CD14-positive monocyte (primary cell): ENCODE results near the gene CACNB2. TPM values are rescaled to one million over a fixed set of nuclear protein-coding genes. Genes with fewer than 3 reads are reported as not detected.

Experiments used
- DNase-seq, 3 donors: peaks; one replicate each; pipeline ENCODE4 v3.0.0-alpha.2; 2011 to 2022
- H2AFZ ChIP-seq: 2 replicates; pipeline ENCODE4 v1.6.0; 2012; ENCODE audit warnings: mild to moderate bottlenecking, low read depth, low read length, inconsistent platforms; ENCODE audit not compliant: insufficient read depth, poor library complexity, severe bottlenecking
- H3K27ac ChIP-seq, 2 donors: 1 replicate in 1 of 2; 2 replicates in 1 of 2; pipeline ENCODE4 v1.5.1; 2012 to 2013; ENCODE audit warnings: low read length in 2 of 2, control low read depth in 1 of 2, inconsistent platforms in 1 of 2, low read depth in 1 of 2, mild to moderate bottlenecking in 1 of 2
- H3K27me3 ChIP-seq, 2 donors: one replicate each; pipeline versions ENCODE4 v1.6.0 to v1.6.1; 2011 to 2013; ENCODE audit warnings: low read length in 2 of 2; ENCODE audit not compliant: control insufficient read depth in 2 of 2, insufficient read depth in 2 of 2
- H3K36me3 ChIP-seq, 2 donors: replicated peaks in 1 of 2; 1 replicate in 1 of 2; 2 replicates in 1 of 2; pipeline versions ENCODE4 v1.5.1 to v1.6.1; 2012 to 2013; ENCODE audit warnings: low read length in 2 of 2, control low read depth in 1 of 2, inconsistent platforms in 1 of 2, mild to moderate bottlenecking in 1 of 2; ENCODE audit not compliant: insufficient read depth in 2 of 2, control insufficient read depth in 1 of 2
- H3K4me1 ChIP-seq, 2 donors: 1 replicate in 1 of 2; 2 replicates in 1 of 2; pipeline versions ENCODE4 v1.5.1 to v1.6.1; 2012 to 2013; ENCODE audit warnings: low read length in 2 of 2, control low read depth in 1 of 2, inconsistent platforms in 1 of 2, mild to moderate bottlenecking in 1 of 2, moderate library complexity in 1 of 2; ENCODE audit not compliant: insufficient read depth in 2 of 2, control insufficient read depth in 1 of 2
- H3K4me2 ChIP-seq: replicated peaks from 2 replicates; pipeline ENCODE3; 2012; ENCODE audit warnings: low read length, moderate library complexity, mild to moderate bottlenecking; ENCODE audit not compliant: poor library complexity, severe bottlenecking; ENCODE audit errors: extremely low read depth
- H3K4me3 ChIP-seq, 3 experiments: fragments of 200-600 bp in 1 of 3; sonication (generic) in 1 of 3; replicated peaks in 1 of 3; 1 replicate in 2 of 3; 2 replicates in 1 of 3; pipeline ENCODE4 v1.5.1; 2011 to 2013; ENCODE audit warnings: low read length in 3 of 3, mild to moderate bottlenecking in 3 of 3, control low read depth in 2 of 3, low read depth in 2 of 3, inconsistent platforms in 1 of 3, moderate library complexity in 1 of 3
- H3K79me2 ChIP-seq: 2 replicates; pipeline ENCODE4 v1.6.0; 2012; ENCODE audit warnings: mild to moderate bottlenecking, control low read depth, inconsistent platforms, low read length, moderate library complexity; ENCODE audit not compliant: insufficient read depth
- H3K9ac ChIP-seq: 2 replicates; pipeline ENCODE4 v1.6.0; 2017; ENCODE audit warnings: low read length, mild to moderate bottlenecking; ENCODE audit not compliant: insufficient read depth, poor library complexity, severe bottlenecking
- H3K9me3 ChIP-seq, 2 donors: replicated peaks in 1 of 2; 1 replicate in 1 of 2; 2 replicates in 1 of 2; pipeline versions ENCODE4 v1.5.1 to v1.6.1; 2012 to 2013; ENCODE audit warnings: low read length in 2 of 2, control low read depth in 1 of 2; ENCODE audit not compliant: control insufficient read depth in 1 of 2, insufficient read depth in 1 of 2
- H4K20me1 ChIP-seq: 2 replicates; pipeline ENCODE4 v1.6.0; 2012; ENCODE audit warnings: mild to moderate bottlenecking, low read length, control low read depth, moderate library complexity; ENCODE audit not compliant: insufficient read depth
- H3K27ac Mint-ChIP-seq, 7 donors: one replicate each; pipeline ENCODE4 v1.8.0; 2020; ENCODE audit warnings: mild to moderate bottlenecking in 7 of 7, mixed read lengths in 7 of 7, moderate library complexity in 6 of 7, inconsistent platforms in 2 of 7
- H3K27me3 Mint-ChIP-seq, 3 donors: one replicate each; pipeline ENCODE4 v1.8.0; 2021 to 2022; ENCODE audit warnings: low read depth in 3 of 3, mild to moderate bottlenecking in 3 of 3, mixed read lengths in 3 of 3, moderate library complexity in 3 of 3, inconsistent platforms in 1 of 3
- H3K36me3 Mint-ChIP-seq, 2 donors: one replicate each; pipeline ENCODE4 v1.8.0; 2020; ENCODE audit warnings: mixed read lengths in 2 of 2, inconsistent platforms in 1 of 2, mild to moderate bottlenecking in 1 of 2
- H3K4me1 Mint-ChIP-seq: one replicate; pipeline ENCODE4 v1.8.0; 2020; ENCODE audit warnings: mild to moderate bottlenecking, mixed read lengths
- H3K4me3 Mint-ChIP-seq, 2 donors: one replicate each; pipeline ENCODE4 v1.8.0; 2020; ENCODE audit warnings: mild to moderate bottlenecking in 2 of 2, mixed read lengths in 2 of 2, moderate library complexity in 1 of 2
- H3K9me3 Mint-ChIP-seq, 7 donors: one replicate each; pipeline ENCODE4 v1.8.0; 2020 to 2022; ENCODE audit warnings: mixed read lengths in 7 of 7, mild to moderate bottlenecking in 6 of 7, moderate library complexity in 6 of 7, inconsistent platforms in 2 of 7
- CTCF ChIP-seq: fragments of 200-600 bp; IDR thresholded peaks from one replicate; pipeline ENCODE4 v1.8.0; 2022; ENCODE audit warnings: antibody characterized with exemption, mild to moderate bottlenecking
- WGBS: methylation state at CpG from one replicate; pipeline ENCODE4 v1.1.5; 2013; ENCODE audit warnings: missing lambda C conversion rate; ENCODE audit not compliant: insufficient coverage; 5-methylcytosine and 5-hydroxymethylcytosine counted together
- intact Hi-C, 2 donors: fragments of 100-400 bp; cut with micrococcal nuclease; formaldehyde crosslinking; loops; one replicate each; pipeline versions ENCODE4 v1.15.0 to v1.15.1; 2023
- polyA plus RNA-seq, 3 donors: library from polyadenylated mRNA; depleted of rRNA in 1 of 3; unstranded in 2 of 3; stranded (reverse) in 1 of 3; fragments of 300-500 nt in 2 of 3; fragments of >200 nt in 1 of 3; fragmentation: Illumina TruSeq in 2 of 3; gene quantifications; 1 replicate in 2 of 3; 2 replicates in 1 of 3; pipeline ENCODE4 v1.2.3, GENCODE V29; 2012 to 2021

CACNB2 gene
- polyA plus RNA-seq, 3 donors = 0.05 TPM; not detected in 2

GRCh38 chr10:18261768-18262231, 121.6 kb downstream of the CACNB2 start:
- no peak for DNase-seq
- peaks cover 9% of the 10 kb centered on the region for H3K4me1 Mint-ChIP-seq
- 74% methylated on average over 4 of the region's 5 CpGs for WGBS

GRCh38 chr10:18264466-18265050, 124.3 kb downstream of the CACNB2 start:
- Histone ChIP-seq H3K9me3 (no peaks in the 10 kb centered on the region), H2AFZ (no peak overlapping the region), H3K4me1 (peaks cover 6 to 8% of the 10 kb centered on the region in 2 donors), H4K20me1 (no peaks in the 10 kb centered on the region), H3K27me3 (no peaks in the 10 kb centered on the region), H3K4me3 (no peak overlapping the region), H3K27ac (no peak overlapping the region), H3K79me2 (no peaks in the 10 kb centered on the region), H3K4me2 (no peak overlapping the region), H3K36me3 (no peaks in the 10 kb centered on the region), H3K9ac (no peak overlapping the region)
- Mint-ChIP-seq H3K9me3 (peaks cover 0 to 2% (median 0%) of the 10 kb centered on the region in 7 donors), H3K27ac (no peak overlapping the region), H3K4me3 (no peak overlapping the region), H3K36me3 (no peaks in the 10 kb centered on the region), H3K27me3 (peaks cover 0 to 5% (median 4%) of the 10 kb centered on the region in 3 donors), H3K4me1 (peaks cover 9% of the 10 kb centered on the region)
- DNase-seq = no peak
- intact Hi-C loops = no loop called here
- no peak for TF ChIP-seq CTCF
- 83% methylated on average over 2 of the region's 5 CpGs for WGBS

More at GRCh38 chr10:18261768-18262231, 121.6 kb downstream of the CACNB2 start:
- Histone ChIP-seq H4K20me1 (no peaks in the 10 kb centered on the region), H3K4me1 (peaks cover 6 to 8% of the 10 kb centered on the region in 2 donors), H3K9me3 (no peaks in the 10 kb centered on the region), H3K4me2 (peak overlapping the region; percentile 18), H3K27ac (no peak overlapping the region), H3K9ac (no peak overlapping the region), H2AFZ (no peak overlapping the region), H3K4me3 (no peak overlapping the region), H3K36me3 (no peaks in the 10 kb centered on the region), H3K27me3 (no peaks in the 10 kb centered on the region), H3K79me2 (no peaks in the 10 kb centered on the region)
- Mint-ChIP-seq H3K4me3 (no peak overlapping the region), H3K36me3 (no peaks in the 10 kb centered on the region), H3K9me3 (peaks cover 0 to 2% (median 0%) of the 10 kb centered on the region in 7 donors), H3K27ac (no peak overlapping the region), H3K27me3 (peaks cover 0 to 5% (median 4%) of the 10 kb centered on the region in 3 donors)
- TF ChIP-seq CTCF = no peak
- intact Hi-C loops = no loop called here
